Subcutaneous adipose tissue (tissue), 4 donors: Measurements from ENCODE around the gene MT1G. TPM values are rescaled to one million over a fixed set of nuclear protein-coding genes. Genes with fewer than 3 reads are reported as not detected.

Experiments
- total RNA-seq, 4 donors: library from RNA; depleted of rRNA; stranded (reverse); fragments of >200 nt; gene quantifications; one replicate each; pipeline ENCODE4 v1.1.0, GENCODE V29; 2016
- TF ChIP-seq, protein P1 (sequence below): fragments of 450-650 bp; IDR thresholded peaks from one replicate; pipeline ENCODE4 v1.5.1; 2016; ENCODE audit warnings: low read depth, mild to moderate bottlenecking, control low read depth, antibody characterized with exemption, moderate library complexity

Gene MT1G
- total RNA-seq, 4 donors from 2014 or later, result 15.8 to 315 (median 21.4) TPM; not detected in 1

DNA sequence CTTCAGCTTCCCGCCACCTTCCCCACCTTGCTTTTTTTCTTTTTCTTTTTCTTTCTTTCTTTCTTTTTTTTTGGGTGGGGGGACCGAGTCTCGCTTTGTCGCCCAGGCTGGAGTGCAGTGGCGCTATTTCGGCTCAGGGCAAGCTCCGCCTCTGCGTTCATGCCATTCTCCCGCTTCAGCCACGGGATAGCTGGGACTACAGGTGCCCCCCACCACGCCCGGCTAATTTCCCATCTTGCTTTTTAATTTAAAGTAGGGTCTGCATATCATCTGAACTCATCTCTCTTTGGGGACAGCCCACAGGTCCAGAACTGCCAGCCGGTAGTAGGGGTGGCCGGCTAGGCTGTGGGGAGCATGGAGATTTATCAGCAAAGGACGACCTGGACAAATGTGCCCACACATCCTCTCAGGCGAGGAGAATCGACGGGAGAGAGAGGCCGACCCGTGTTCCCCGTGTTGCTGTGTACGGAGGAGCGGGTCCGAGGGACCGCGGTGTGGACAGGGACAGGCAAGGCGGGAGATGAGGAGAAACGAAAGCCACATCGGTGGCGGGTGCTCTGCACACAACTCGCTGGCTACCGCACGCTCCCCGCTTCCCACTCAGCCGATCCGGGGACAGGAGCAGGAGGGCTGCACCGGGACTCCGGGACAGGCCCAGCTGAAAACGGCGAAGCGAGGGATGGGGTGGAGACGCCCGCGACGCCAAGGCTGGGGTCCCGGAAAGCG, 33.0 kb downstream of the MT1G start:
- TF ChIP-seq, protein P1, sequence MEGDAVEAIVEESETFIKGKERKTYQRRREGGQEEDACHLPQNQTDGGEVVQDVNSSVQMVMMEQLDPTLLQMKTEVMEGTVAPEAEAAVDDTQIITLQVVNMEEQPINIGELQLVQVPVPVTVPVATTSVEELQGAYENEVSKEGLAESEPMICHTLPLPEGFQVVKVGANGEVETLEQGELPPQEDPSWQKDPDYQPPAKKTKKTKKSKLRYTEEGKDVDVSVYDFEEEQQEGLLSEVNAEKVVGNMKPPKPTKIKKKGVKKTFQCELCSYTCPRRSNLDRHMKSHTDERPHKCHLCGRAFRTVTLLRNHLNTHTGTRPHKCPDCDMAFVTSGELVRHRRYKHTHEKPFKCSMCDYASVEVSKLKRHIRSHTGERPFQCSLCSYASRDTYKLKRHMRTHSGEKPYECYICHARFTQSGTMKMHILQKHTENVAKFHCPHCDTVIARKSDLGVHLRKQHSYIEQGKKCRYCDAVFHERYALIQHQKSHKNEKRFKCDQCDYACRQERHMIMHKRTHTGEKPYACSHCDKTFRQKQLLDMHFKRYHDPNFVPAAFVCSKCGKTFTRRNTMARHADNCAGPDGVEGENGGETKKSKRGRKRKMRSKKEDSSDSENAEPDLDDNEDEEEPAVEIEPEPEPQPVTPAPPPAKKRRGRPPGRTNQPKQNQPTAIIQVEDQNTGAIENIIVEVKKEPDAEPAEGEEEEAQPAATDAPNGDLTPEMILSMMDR, result no peak

DNA sequence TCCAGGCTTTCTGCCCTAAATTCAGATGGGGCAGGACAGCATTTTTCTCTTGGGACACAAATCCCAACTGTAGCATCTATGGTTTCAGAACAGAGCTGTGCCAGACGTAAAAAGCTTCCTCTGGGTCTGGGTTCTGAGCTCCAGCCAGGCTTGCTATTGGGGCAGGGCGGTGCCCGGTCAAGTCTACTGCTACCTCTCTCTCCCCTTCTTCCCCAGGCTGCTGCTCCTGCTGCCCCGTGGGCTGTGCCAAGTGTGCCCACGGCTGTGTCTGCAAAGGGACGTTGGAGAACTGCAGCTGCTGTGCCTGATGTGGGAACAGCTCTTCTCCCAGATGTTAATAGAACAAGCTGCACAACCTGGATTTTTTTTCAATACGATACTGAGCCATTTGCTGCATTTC, 34.3 kb downstream of the MT1G start:
- TF ChIP-seq, protein P1, result no peak

DNA sequence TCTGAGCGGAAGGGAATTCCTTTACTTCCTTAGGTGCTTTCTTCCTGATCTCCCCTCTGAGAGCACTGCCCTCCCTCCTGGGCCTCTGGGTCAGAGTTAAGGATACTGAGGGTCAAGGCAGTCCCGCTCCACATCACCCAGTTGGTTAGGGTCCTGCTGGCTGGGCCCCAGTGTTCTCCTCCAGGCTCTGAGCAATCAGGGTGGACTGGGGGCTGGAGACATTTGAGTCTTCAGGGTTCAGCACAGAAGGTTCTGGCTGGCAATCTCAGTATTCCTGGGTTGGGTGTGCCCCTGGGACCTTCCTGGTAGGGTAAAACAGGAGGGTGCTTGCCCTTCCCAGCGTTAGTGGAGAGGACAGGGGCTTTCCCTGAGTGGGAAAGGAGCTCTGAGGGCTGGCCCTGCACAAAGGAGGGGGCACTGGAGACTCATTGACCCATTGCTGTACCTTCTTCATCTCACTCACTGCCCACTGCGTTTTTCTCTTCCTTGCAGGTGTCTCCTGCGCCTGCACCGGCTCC, 35.0 kb downstream of the MT1G start:
- TF ChIP-seq, protein P1, result no peak

DNA sequence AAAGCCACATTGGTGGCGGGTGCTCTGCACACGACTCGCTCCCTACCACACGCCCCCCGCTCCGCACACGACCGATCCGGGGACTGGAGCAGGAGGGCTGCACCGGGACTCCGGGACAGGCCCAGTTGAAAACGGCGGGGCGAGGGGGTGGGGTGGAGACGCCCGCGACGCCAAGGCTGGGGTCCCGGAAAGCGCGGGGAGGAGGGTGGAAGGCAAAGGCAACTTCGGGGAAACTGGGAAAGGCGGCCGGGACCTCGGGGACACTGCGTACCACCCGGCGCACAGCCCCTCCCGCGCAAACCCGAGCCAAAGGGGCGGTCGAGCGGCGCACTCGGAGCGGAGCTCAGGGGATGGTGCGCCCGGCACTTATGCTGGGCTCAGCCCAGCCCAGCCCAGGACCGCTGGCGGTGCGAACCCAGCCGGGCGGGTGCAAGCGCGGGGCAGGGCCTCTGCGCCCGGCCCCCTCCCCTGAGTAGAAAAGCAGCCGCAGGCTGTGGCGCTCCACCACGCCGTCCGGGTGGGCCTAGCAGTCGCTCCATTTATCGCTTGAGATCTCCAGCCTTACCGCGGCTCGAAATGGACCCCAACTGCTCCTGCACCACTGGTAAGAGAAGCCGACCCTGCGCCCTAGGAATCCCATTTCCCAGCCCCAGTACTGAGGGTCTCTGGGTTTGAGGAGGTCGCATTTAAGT, 35.6 kb downstream of the MT1G start, which contains the start of gene MT1M:
MT1M (plus strand) TSS at position 504 of the 692 bp plus-strand sequence; CDS start at position 577, 73 bp downstream.
- TF ChIP-seq, protein P1, result no peak

DNA sequence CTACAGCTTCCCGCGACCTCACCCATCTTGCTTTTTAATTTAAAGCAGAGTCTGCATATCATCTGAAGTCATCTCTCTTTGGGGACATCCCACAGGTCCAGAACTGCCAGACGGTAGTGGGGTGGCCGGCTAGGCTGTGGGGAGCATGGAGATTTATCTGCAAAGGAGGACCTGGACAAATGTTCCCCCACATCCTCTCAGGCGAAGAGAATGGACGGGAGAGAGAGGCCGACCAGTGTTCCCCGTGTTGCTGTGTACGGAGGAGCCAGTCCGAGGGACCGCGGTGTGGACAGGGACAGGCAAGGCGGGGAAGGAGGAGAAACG, 36.1 kb downstream of the MT1G start:
- TF ChIP-seq, protein P1, result no peak

DNA sequence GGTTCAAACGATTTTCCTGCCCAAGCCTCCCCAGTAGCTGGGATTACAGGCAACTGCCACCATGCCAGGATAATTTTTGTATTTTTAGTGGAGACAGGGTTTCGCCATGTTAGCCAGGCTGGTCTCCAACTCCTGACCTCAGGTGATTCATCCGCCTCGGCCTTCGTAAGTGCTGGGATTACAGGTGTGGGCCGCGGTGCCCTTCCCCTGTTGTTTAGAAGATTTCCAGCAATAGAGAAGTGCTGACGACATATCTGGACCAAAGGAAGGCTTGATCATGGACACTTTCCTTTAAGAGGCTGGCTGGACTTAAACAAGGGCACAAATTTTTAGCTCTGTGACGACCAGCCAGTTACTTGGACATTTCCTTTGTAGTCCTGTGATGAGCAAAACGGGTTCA, 36.7 kb downstream of the MT1G start:
- TF ChIP-seq, protein P1, result no peak

DNA sequence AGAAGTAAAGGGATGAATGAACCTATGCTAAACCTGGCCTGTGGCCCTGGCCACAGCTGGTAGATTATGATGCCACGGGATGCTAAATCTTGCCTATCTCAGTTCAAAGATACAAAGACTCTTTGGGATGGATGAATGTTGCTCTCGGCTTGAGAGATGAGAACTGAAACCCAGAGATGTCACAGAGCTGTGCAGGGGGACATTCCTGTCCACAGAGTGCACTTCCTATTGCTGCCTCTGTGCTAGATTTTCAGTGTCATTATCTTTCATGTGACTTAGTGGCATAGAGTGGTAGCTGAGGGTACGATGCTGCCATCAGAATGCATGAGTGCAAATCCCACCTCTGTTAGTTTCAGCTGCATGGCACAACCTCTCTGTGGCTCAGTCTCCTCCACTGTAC, 37.7 kb downstream of the MT1G start:
- TF ChIP-seq, protein P1, result no peak
